PC-3 (cell line): ENCODE measurements around the gene DOCK1. TPM values are rescaled to one million over a fixed set of nuclear protein-coding genes. Genes with fewer than 3 reads are reported as not detected.

Experiments used
- ATAC-seq: fragments of 200-7000 bp; cut with Tn5 transposase; 2 replicates; pipeline ENCODE4 v1.9.1; 2020; ENCODE audit warnings: mild to moderate bottlenecking, moderate library complexity
- BruUV-seq: library from RNA; stranded (reverse); fragments of 400-500 nt; replicated peaks from 2 replicates; lab custom pipeline; 2021; lab: Mats Ljungman, UMichigan
- CTCF ChIA-PET: fragments of 300-600 bp; sonication (Branson Sonifier 250); formaldehyde crosslinking; loops from one replicate; lab custom pipeline; 2022; ENCODE audit warnings: antibody characterized with exemption; lab: Charles Lee
- POLR2A ChIA-PET: fragments of 300-600 bp; sonication (Branson Sonifier 250); formaldehyde crosslinking; loops from one replicate; lab custom pipeline; 2022; ENCODE audit warnings: antibody characterized with exemption; ENCODE audit not compliant: unreplicated experiment; lab: Charles Lee
- DNase-seq: peaks from one replicate; pipeline ENCODE4 v3.0.0-alpha.2; 2015
- H2AFZ ChIP-seq: fragments of 300-600 bp; sonication (generic); 2 replicates; pipeline ENCODE4 v1.6.0; 2016; ENCODE audit warnings: antibody characterized with exemption, low read length
- H3F3A ChIP-seq: fragments of 300-600 bp; sonication (generic); one replicate; pipeline ENCODE4 v1.6.0; 2017; ENCODE audit warnings: antibody characterized with exemption, low read length, control low read depth, mild to moderate bottlenecking; ENCODE audit not compliant: unreplicated experiment
- H3K27ac ChIP-seq: fragments of 300-600 bp; sonication (generic); 2 replicates; pipeline ENCODE4 v1.5.1; 2016; ENCODE audit warnings: mild to moderate bottlenecking, low read length
- H3K27me3 ChIP-seq: fragments of 300-600 bp; sonication (generic); 2 replicates; pipeline ENCODE4 v1.6.1; 2016; ENCODE audit warnings: low read length, mixed read lengths
- H3K36me3 ChIP-seq: fragments of 300-600 bp; sonication (generic); 2 replicates; pipeline ENCODE4 v1.6.1; 2016; ENCODE audit warnings: low read depth, mixed run types, low read length, mixed read lengths
- H3K4me1 ChIP-seq: fragments of 300-600 bp; sonication (generic); 2 replicates; pipeline ENCODE4 v1.5.1; 2016; ENCODE audit warnings: low read length; ENCODE audit not compliant: insufficient read depth
- H3K4me2 ChIP-seq: fragments of 300-600 bp; sonication (generic); 2 replicates; pipeline ENCODE4 v1.6.0; 2016; ENCODE audit warnings: low read length
- H3K4me3 ChIP-seq: fragments of 300-600 bp; sonication (generic); 2 replicates; pipeline ENCODE4 v1.5.1; 2016; ENCODE audit warnings: mild to moderate bottlenecking, low read length, mixed read lengths
- H3K79me2 ChIP-seq: fragments of 300-600 bp; sonication (generic); 2 replicates; pipeline ENCODE4 v1.6.1; 2017; ENCODE audit warnings: low read length, mixed read lengths
- H3K9ac ChIP-seq: fragments of 300-600 bp; sonication (generic); 2 replicates; pipeline ENCODE4 v1.6.0; 2016; ENCODE audit warnings: mild to moderate bottlenecking, low read length
- H3K9me2 ChIP-seq: fragments of 300-600 bp; sonication (generic); replicated peaks from 2 replicates; pipeline ENCODE4 v1.6.1; 2016; ENCODE audit warnings: mixed run types, low read length, mixed read lengths
- H3K9me3 ChIP-seq: fragments of 300-600 bp; sonication (generic); 2 replicates; pipeline ENCODE4 v1.6.1; 2016; ENCODE audit warnings: low read length, mixed read lengths
- H4K20me1 ChIP-seq: fragments of 300-600 bp; sonication (generic); 2 replicates; pipeline ENCODE4 v1.6.1; 2016; ENCODE audit warnings: low read length, mixed read lengths
- CTCF ChIP-seq: fragments of 300-600 bp; sonication (generic); conservative IDR thresholded peaks from 2 replicates; pipeline ENCODE4 v1.5.1; 2017; ENCODE audit warnings: antibody characterized with exemption, low read depth, mild to moderate bottlenecking, low read length
- EZH2 ChIP-seq: fragments of 300-600 bp; sonication (generic); IDR thresholded peaks from one replicate; pipeline ENCODE4 v1.6.1; 2017; ENCODE audit warnings: antibody characterized with exemption, mild to moderate bottlenecking, low read length; ENCODE audit not compliant: unreplicated experiment
- EZH2phosphoT487 ChIP-seq: fragments of 300-600 bp; sonication (generic); IDR thresholded peaks from 2 replicates; pipeline ENCODE4 v1.6.1; 2018; ENCODE audit warnings: mild to moderate bottlenecking, antibody characterized with exemption, low read length, borderline replicate concordance
- intact Hi-C: fragments of 100-400 bp; cut with micrococcal nuclease; formaldehyde crosslinking; loops from 2 replicates; pipeline ENCODE4 v1.9.0; 2023
- total RNA-seq: library from RNA; depleted of rRNA; stranded (reverse); fragments of >200 nt; gene quantifications from 2 replicates; pipeline ENCODE4 v1.2.3, GENCODE V29; 2014

The DOCK1 gene
- total RNA-seq, 1 experiment from 2014 or later: 34.3 TPM

- Histone ChIP-seq H3K9ac (no peak overlapping the region), H3K9me2 (no peaks in the 10 kb centered on the region), H3K4me1 (peaks cover 9% of the 10 kb centered on the region), H2AFZ (no peak overlapping the region), H3F3A (no peaks in the 10 kb centered on the region), H3K27ac (no peak overlapping the region), H3K79me2 (no peaks in the 10 kb centered on the region), H3K36me3 (no peaks in the 10 kb centered on the region), H3K4me2 (no peak overlapping the region), H3K4me3 (no peak overlapping the region), H3K27me3 (no peaks in the 10 kb centered on the region), H4K20me1 (no peaks in the 10 kb centered on the region), H3K9me3 (no peaks in the 10 kb centered on the region)
- TF ChIP-seq EZH2: no peak
- no peak for TF ChIP-seq EZH2phosphoT487
- no peak for TF ChIP-seq CTCF
- CTCF ChIA-PET: no interaction called here
- DNase-seq: no peak
- ATAC-seq: no peak
- no TSS peak for BruUV-seq
- POLR2A ChIA-PET: no interaction called here
- intact Hi-C loops: no loop called here
Observed at GRCh38 chr10:127142136-127142535, 236.9 kb downstream of the DOCK1 start.

GRCh38 chr10:127142856-127143255, 237.6 kb downstream of the DOCK1 start:
- no TSS peak for BruUV-seq
- no peaks in the 10 kb centered on the region for H3K79me2 ChIP-seq
- H3K9me2 ChIP-seq: no peaks in the 10 kb centered on the region
- intact Hi-C loops: no loop called here
- no peak overlapping the region for H3K27ac ChIP-seq
- no peak overlapping the region for H3K9ac ChIP-seq
- ChIA-PET POLR2A (no interaction called here), CTCF (no interaction called here)
- H4K20me1 ChIP-seq: no peaks in the 10 kb centered on the region
- no peak overlapping the region for H3K4me3 ChIP-seq
- H3K27me3 ChIP-seq: no peaks in the 10 kb centered on the region
- no peak overlapping the region for H2AFZ ChIP-seq
- no peak overlapping the region for H3K4me2 ChIP-seq
- peaks cover 16% of the 10 kb centered on the region for H3K4me1 ChIP-seq
- ATAC-seq (no peak), DNase-seq (no peak)
- no peak for TF ChIP-seq EZH2phosphoT487
- no peak for TF ChIP-seq EZH2
- no peak for TF ChIP-seq CTCF
- no peaks in the 10 kb centered on the region for H3F3A ChIP-seq
- H3K36me3 ChIP-seq: no peaks in the 10 kb centered on the region
- H3K9me3 ChIP-seq: no peaks in the 10 kb centered on the region

GRCh38 chr10:127145173-127145572, 239.9 kb downstream of the DOCK1 start:
- Histone ChIP-seq H3F3A (peaks cover 4% of the 10 kb centered on the region), H3K4me3 (no peak overlapping the region), H3K9me2 (no peaks in the 10 kb centered on the region), H3K9ac (no peak overlapping the region), H3K9me3 (no peaks in the 10 kb centered on the region), H2AFZ (no peak overlapping the region), H4K20me1 (no peaks in the 10 kb centered on the region), H3K36me3 (no peaks in the 10 kb centered on the region), H3K79me2 (no peaks in the 10 kb centered on the region), H3K27me3 (no peaks in the 10 kb centered on the region), H3K27ac (peak overlapping the region; percentile 15; the same call in 1 of the 2 replicates), H3K4me2 (no peak overlapping the region), H3K4me1 (peaks cover 38% of the 10 kb centered on the region)
- CTCF ChIA-PET: no interaction called here
- ATAC-seq: peak; percentile 57
- BruUV-seq: no TSS peak
- POLR2A ChIA-PET: no interaction called here
- peak; percentile 75 for DNase-seq
- TF ChIP-seq CTCF (no peak), EZH2phosphoT487 (no peak), EZH2 (no peak)
- intact Hi-C loops: no loop called here
